Lower lobe of right lung (tissue), 2 donors: ENCODE results near the gene IFNGR1. TPM values are rescaled to one million over a fixed set of nuclear protein-coding genes. Genes with fewer than 3 reads are reported as not detected.

ENCODE experiments used
- ATAC-seq, 2 donors: fragments of 200-7000 bp; cut with Tn5 transposase; one replicate each; pipeline ENCODE4 v1.9.1; 2020 to 2022; ENCODE audit warnings: mild to moderate bottlenecking in 2 of 2, moderate library complexity in 2 of 2
- DNase-seq: peaks from one replicate; pipeline ENCODE4 v3.0.0-alpha.2; 2020
- H3K27ac ChIP-seq: fragments of 200-600 bp; one replicate; pipeline ENCODE4 v1.8.0; 2022
- H3K27me3 ChIP-seq: fragments of 200-600 bp; one replicate; pipeline ENCODE4 v1.8.0; 2022; ENCODE audit warnings: low read depth
- H3K36me3 ChIP-seq: fragments of 200-600 bp; one replicate; pipeline ENCODE4 v1.8.0; 2022; ENCODE audit warnings: mild to moderate bottlenecking
- H3K4me1 ChIP-seq: fragments of 200-600 bp; one replicate; pipeline ENCODE4 v1.8.0; 2022
- H3K4me3 ChIP-seq: fragments of 200-600 bp; one replicate; pipeline ENCODE4 v1.8.0; 2022; ENCODE audit warnings: mild to moderate bottlenecking
- H3K9me3 ChIP-seq: fragments of 200-600 bp; one replicate; pipeline ENCODE4 v1.8.0; 2022
- CTCF ChIP-seq: fragments of 200-600 bp; IDR thresholded peaks from one replicate; pipeline ENCODE4 v1.8.0; 2022; ENCODE audit warnings: antibody characterized with exemption, mild to moderate bottlenecking
- intact Hi-C: fragments of 100-400 bp; cut with DNase I; formaldehyde crosslinking; loops from one replicate; pipeline ENCODE4 v1.11.0; 2022
- total RNA-seq: library from RNA; stranded (reverse); fragmentation: NEBNext Ultra II Directional; extraction: Animal tissue kit (Norgen Biotek cat#: 25700); gene quantifications from one replicate; pipeline ENCODE4 v1.2.1, GENCODE V29; 2021
- donor health status: DM: no; HTN: yes; CAD: no; lungs with severe emphysema.

IFNGR1 gene
- total RNA-seq, 1 donor from 2014 or later: 208 TPM

GRCh38 chr6:137235686-137236085 lies 16.5 kb upstream of the IFNGR1 start:
- no peak overlapping the region for H3K4me3 ChIP-seq
- ATAC-seq (no peak), DNase-seq (no peak)
- H3K27me3 ChIP-seq: no peaks in the 10 kb centered on the region
- TF ChIP-seq CTCF: no peak
- no peak overlapping the region for H3K27ac ChIP-seq
- intact Hi-C loops: no loop called here
- no peaks in the 10 kb centered on the region for H3K9me3 ChIP-seq
- H3K36me3 ChIP-seq: no peaks in the 10 kb centered on the region
- H3K4me1 ChIP-seq: peaks cover 74% of the 10 kb centered on the region

GRCh38 chr6:137233911-137234863 lies 15.0 kb upstream of the IFNGR1 start:
- ATAC-seq: peak; percentile 57 to 79
- no peak for DNase-seq
- intact Hi-C loops: no loop called here
- H3K27ac ChIP-seq: peak overlapping the region; percentile 71
- H3K9me3 ChIP-seq: no peaks in the 10 kb centered on the region
- no peaks in the 10 kb centered on the region for H3K27me3 ChIP-seq
- no peak for TF ChIP-seq CTCF
- H3K4me1 ChIP-seq: peaks cover 73% of the 10 kb centered on the region
- no peak overlapping the region for H3K4me3 ChIP-seq
- H3K36me3 ChIP-seq: no peaks in the 10 kb centered on the region

GRCh38 chr6:137231895-137232294 lies 12.7 kb upstream of the IFNGR1 start:
- DNase-seq (no peak), ATAC-seq (no peak)
- no peaks in the 10 kb centered on the region for H3K36me3 ChIP-seq
- no peaks in the 10 kb centered on the region for H3K9me3 ChIP-seq
- H3K27me3 ChIP-seq: no peaks in the 10 kb centered on the region
- H3K4me1 ChIP-seq: peaks cover 89% of the 10 kb centered on the region
- H3K27ac ChIP-seq: peak overlapping the region; percentile 14
- TF ChIP-seq CTCF: no peak
- intact Hi-C loops: no loop called here
- no peak overlapping the region for H3K4me3 ChIP-seq

GRCh38 chr6:137230956-137231555 lies 11.9 kb upstream of the IFNGR1 start:
- no peak for ATAC-seq
- no peak overlapping the region for H3K4me3 ChIP-seq
- H3K4me1 ChIP-seq: peaks cover 90% of the 10 kb centered on the region
- no peaks in the 10 kb centered on the region for H3K36me3 ChIP-seq
- no peak for TF ChIP-seq CTCF
- intact Hi-C loops: no loop called here
- H3K9me3 ChIP-seq: no peaks in the 10 kb centered on the region
- DNase-seq: no peak
- H3K27ac ChIP-seq: peak overlapping the region; percentile 9
- H3K27me3 ChIP-seq: no peaks in the 10 kb centered on the region

GRCh38 chr6:137230547-137230946 lies 11.4 kb upstream of the IFNGR1 start:
- no peak for TF ChIP-seq CTCF
- DNase-seq: no peak
- intact Hi-C loops: no loop called here

More at GRCh38 chr6:137230547-137230946, 11.4 kb upstream of the IFNGR1 start:
- ATAC-seq: peak in 1 of 2 donors; percentile 49
- Histone ChIP-seq H3K27me3 (no peaks in the 10 kb centered on the region), H3K36me3 (no peaks in the 10 kb centered on the region), H3K4me1 (peaks cover 93% of the 10 kb centered on the region), H3K27ac (peak overlapping the region; percentile 9), H3K9me3 (no peaks in the 10 kb centered on the region), H3K4me3 (no peak overlapping the region)
